Measurements from ENCODE around the gene TENM4.

TENM4 gene

DNA sequence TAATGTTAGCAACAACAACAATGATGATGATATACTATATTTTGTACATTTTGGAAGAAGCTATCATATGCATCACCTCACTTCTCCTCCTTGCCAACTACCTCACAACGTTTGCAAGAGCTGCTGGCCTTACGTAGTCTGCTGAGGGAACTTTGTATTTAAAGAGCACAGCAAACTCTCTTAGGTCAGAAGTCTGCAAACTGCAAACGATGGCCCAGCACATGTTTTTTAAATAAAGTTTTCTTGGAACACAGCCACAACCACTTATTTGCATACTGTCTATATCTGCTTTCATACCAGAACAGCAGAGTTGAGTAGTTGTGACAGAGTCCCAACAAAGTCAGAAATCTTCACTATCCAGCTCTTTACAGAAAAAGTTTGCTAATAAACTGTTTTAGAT, 261.7 kb downstream of the TENM4 start:
- H3K36me3 ChIP-seq = no peaks in the 10 kb centered on the region
- H3K27me3 ChIP-seq = no peaks in the 10 kb centered on the region
- intact Hi-C loops (cut with DNase I; ENCODE audit: low total_unique reads) = no loop called here
- no peak overlapping the region for H3K27ac ChIP-seq
- H3K4me3 ChIP-seq = no peak overlapping the region
- no peaks in the 10 kb centered on the region for H3K9me3 ChIP-seq
- no peak for DNase-seq
- H3K4me1 ChIP-seq = peaks cover 0 to 11% (median 6%) of the 10 kb centered on the region in 4 donors
- TF ChIP-seq, protein P1, sequence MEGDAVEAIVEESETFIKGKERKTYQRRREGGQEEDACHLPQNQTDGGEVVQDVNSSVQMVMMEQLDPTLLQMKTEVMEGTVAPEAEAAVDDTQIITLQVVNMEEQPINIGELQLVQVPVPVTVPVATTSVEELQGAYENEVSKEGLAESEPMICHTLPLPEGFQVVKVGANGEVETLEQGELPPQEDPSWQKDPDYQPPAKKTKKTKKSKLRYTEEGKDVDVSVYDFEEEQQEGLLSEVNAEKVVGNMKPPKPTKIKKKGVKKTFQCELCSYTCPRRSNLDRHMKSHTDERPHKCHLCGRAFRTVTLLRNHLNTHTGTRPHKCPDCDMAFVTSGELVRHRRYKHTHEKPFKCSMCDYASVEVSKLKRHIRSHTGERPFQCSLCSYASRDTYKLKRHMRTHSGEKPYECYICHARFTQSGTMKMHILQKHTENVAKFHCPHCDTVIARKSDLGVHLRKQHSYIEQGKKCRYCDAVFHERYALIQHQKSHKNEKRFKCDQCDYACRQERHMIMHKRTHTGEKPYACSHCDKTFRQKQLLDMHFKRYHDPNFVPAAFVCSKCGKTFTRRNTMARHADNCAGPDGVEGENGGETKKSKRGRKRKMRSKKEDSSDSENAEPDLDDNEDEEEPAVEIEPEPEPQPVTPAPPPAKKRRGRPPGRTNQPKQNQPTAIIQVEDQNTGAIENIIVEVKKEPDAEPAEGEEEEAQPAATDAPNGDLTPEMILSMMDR (IDR thresholded peaks at IDR 0.05) = no peak

DNA sequence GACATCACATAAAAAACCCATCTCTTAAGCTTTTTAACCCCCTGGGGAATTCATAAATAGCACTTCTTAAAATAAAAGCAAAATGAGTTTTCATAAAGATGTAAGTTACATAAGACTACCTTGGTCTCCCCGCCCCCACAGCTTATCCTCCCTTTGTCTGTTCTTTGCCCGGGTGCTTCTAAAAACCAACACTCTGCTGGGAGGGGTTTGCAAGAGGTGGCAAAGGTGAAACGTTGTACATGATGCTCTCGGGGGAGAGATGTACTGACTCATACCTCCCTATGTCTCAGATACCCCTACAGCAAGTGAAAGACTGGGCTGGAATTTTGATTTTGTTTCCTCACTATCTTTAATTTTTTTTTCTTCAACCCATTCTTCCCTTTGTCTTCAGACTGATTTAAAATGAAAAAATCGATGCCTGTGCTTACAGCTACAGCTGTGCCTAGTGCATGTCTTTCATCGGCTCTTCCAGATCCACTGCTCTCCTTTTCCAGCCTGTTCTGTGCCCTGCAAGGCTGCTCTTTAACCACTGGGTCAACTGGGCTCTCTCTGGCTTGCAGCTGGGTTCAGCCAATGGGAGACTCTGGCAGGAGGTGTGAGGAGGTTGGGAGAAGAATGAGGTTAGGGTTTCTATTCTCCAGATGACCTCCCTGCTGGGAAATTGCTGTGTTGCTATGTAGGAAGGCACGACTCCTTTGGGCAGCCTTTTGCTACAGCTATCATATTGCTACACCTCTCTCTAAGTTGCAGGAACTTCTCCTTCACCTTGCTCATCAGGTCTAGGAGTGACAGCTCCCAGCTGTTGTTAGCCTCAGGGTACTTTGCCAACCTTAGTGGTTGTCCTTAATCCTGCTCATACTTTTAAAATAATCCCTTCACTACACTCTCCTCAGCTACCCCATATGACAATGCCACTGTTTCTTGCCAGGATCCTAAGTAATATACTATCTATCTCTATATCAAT, 266.5 kb downstream of the TENM4 start:
- DNase-seq = no peak
- TF ChIP-seq, protein P1 (IDR thresholded peaks at IDR 0.05) = no peak
- H3K27me3 ChIP-seq = no peaks in the 10 kb centered on the region
- peak overlapping the region; percentile 10 to 24 for H3K4me3 ChIP-seq
- H3K36me3 ChIP-seq = no peaks in the 10 kb centered on the region
- peaks cover 0 to 26% (median 13%) of the 10 kb centered on the region in 4 donors for H3K4me1 ChIP-seq
- no peaks in the 10 kb centered on the region for H3K9me3 ChIP-seq
- intact Hi-C loops (cut with DNase I; ENCODE audit: low total_unique reads) = no loop called here
- peak overlapping the region; percentile 50 to 59 for H3K27ac ChIP-seq

DNA sequence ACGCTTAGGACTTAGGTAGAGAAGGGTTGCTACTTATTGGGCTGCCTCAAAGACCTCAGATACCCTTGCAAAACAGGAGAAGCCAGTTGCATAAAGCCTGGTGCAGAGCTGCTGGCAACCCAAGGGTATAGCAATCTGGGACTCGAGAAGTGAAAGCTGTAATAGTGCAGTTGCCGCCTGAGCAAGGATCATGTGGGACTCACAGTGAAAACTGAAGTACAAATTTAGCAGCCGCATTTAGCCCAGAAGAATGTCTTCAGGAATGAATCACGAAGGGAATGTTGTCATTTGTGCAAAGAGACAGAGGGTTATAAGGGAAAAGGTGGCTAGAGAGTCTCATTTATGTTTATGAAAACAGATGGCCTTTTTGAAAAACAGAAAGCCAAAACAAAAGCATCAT, 267.2 kb downstream of the TENM4 start:
- H3K36me3 ChIP-seq = no peaks in the 10 kb centered on the region
- no peaks in the 10 kb centered on the region for H3K27me3 ChIP-seq

DNA sequence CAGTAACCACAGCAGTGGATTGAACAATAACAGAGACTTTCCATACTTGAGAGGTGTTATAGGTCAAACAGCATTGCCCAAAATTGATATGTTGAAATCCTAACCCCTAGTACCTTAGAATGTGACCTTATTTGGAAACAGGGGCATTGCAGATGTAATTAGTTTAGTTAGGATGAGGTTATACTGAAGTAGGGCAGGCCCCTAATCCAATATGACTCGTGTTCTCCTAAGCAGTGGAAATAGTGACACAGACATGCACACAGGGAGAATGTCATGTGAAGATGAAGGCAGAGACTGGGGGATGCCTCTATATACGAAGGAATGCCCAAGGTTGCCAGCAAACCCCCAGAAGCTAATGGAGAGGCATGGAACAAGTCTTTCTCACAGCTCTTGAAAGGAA, 270.5 kb downstream of the TENM4 start:
- Histone ChIP-seq H3K4me3 (no peak overlapping the region), H3K27me3 (no peaks in the 10 kb centered on the region), H3K27ac (no peak overlapping the region), H3K9me3 (no peaks in the 10 kb centered on the region), H3K4me1 (peaks cover 0 to 26% (median 13%) of the 10 kb centered on the region in 4 donors), H3K36me3 (no peaks in the 10 kb centered on the region)
- DNase-seq = no peak
- TF ChIP-seq, protein P1 (IDR thresholded peaks at IDR 0.05) = no peak
- intact Hi-C loops (cut with DNase I; ENCODE audit: low total_unique reads) = no loop called here

More for the DNA sequence above, 267.2 kb downstream of the TENM4 start:
- DNase-seq = peak; percentile 36 to 79
- intact Hi-C loops (cut with DNase I; ENCODE audit: low total_unique reads) = no loop called here
- H3K27ac ChIP-seq = peak overlapping the region; percentile 50 to 59
- TF ChIP-seq, protein P1 (IDR thresholded peaks at IDR 0.05) = peak in 1 of 2 experiments; percentile 12
- H3K9me3 ChIP-seq = no peaks in the 10 kb centered on the region
- peaks cover 0 to 26% (median 13%) of the 10 kb centered on the region in 4 donors for H3K4me1 ChIP-seq
- H3K4me3 ChIP-seq = peak overlapping the region; percentile 10 to 24

DNA sequence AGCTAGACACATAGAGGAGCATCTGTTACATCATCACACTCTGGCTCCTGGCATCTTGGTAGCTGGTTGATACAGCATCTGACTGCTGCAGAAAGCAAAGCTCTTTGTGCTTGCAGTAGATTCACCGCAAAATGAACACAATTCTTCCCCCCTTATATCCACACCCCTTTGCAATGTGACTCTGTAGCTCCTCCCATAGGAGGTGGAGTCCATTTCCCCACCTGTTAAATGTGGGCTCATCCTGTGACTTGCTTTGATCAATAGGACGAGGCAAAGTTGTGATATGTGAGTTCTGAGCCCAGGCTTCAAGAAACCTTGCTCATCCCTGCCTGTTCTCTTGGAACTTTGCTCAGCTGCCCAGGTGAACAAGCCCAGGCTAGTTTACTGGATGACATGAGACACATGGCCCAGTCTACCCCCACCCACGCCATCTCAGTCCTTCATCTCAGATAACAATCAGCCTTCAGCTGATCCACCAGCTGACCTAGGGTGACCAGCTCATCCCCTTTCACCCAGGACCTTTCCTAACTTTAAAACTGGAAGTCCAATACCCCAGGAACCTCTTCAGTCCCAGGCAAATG, 272.2 kb downstream of the TENM4 start:
- Histone ChIP-seq H3K27me3 (no peaks in the 10 kb centered on the region), H3K27ac (no peak overlapping the region), H3K9me3 (no peaks in the 10 kb centered on the region), H3K4me1 (peaks cover 0 to 12% (median 6%) of the 10 kb centered on the region in 4 donors), H3K4me3 (no peak overlapping the region), H3K36me3 (no peaks in the 10 kb centered on the region)
- intact Hi-C loops (cut with DNase I; ENCODE audit: low total_unique reads) = no loop called here
- no peak for DNase-seq
- TF ChIP-seq, protein P1 (IDR thresholded peaks at IDR 0.05) = no peak
